Liver (tissue), 9 donors: ENCODE data around the gene ALS2CL. TPM values are rescaled to one million over a fixed set of nuclear protein-coding genes. Genes with fewer than 3 reads are reported as not detected.

Experiments
- DNase-seq: peaks from one replicate; pipeline ENCODE4 v3.0.0-alpha.2; 2017; ENCODE audit warnings: low spot score
- H3K27ac ChIP-seq, 2 donors: one replicate each; pipeline ENCODE4 v1.7.0; 2013; ENCODE audit warnings: inconsistent platforms in 2 of 2, low read length in 2 of 2, control low read depth in 1 of 2, low read depth in 1 of 2, mild to moderate bottlenecking in 1 of 2
- H3K27me3 ChIP-seq, 4 donors: one replicate each; pipeline versions ENCODE4 v1.6.1 to v1.7.0; 2013; ENCODE audit warnings: low read length in 3 of 4, inconsistent platforms in 1 of 4, mild to moderate bottlenecking in 1 of 4, moderate library complexity in 1 of 4; ENCODE audit not compliant: control insufficient read depth in 4 of 4, insufficient read depth in 4 of 4
- H3K36me3 ChIP-seq, 4 donors: one replicate each; pipeline versions ENCODE4 v1.6.1 to v1.7.0; 2013; ENCODE audit warnings: low read length in 3 of 4, mild to moderate bottlenecking in 3 of 4, low read depth in 1 of 4, moderate library complexity in 1 of 4; ENCODE audit not compliant: control insufficient read depth in 4 of 4, insufficient read depth in 3 of 4
- H3K4me1 ChIP-seq, 4 donors: one replicate each; pipeline versions ENCODE4 v1.6.1 to v1.7.0; 2013; ENCODE audit warnings: low read length in 3 of 4, mild to moderate bottlenecking in 3 of 4, moderate library complexity in 1 of 4; ENCODE audit not compliant: control insufficient read depth in 4 of 4, insufficient read depth in 4 of 4
- H3K4me3 ChIP-seq, 3 donors: one replicate each; pipeline versions ENCODE4 v1.6.1 to v1.7.0; 2013; ENCODE audit warnings: low read length in 3 of 3, control low read depth in 1 of 3, low read depth in 1 of 3, mild to moderate bottlenecking in 1 of 3
- H3K9ac ChIP-seq, 2 donors: one replicate each; pipeline ENCODE4 v1.7.0; 2013; ENCODE audit warnings: low read length in 2 of 2, mild to moderate bottlenecking in 2 of 2, moderate library complexity in 2 of 2, control low read depth in 1 of 2, low read depth in 1 of 2
- H3K9me3 ChIP-seq, 4 donors: one replicate each; pipeline versions ENCODE4 v1.6.1 to v1.7.0; 2013; ENCODE audit warnings: low read length in 3 of 4; ENCODE audit not compliant: control insufficient read depth in 4 of 4
- EGR1 ChIP-seq, 2 donors: IDR thresholded peaks; 2 replicates each; pipeline ENCODE4 v1.6.1; 2016 to 2018; ENCODE audit warnings: antibody characterized with exemption in 2 of 2, low read depth in 2 of 2
- FOXA2 ChIP-seq: IDR thresholded peaks from 2 replicates; pipeline ENCODE4 v1.6.1; 2016; ENCODE audit warnings: antibody characterized with exemption
- GABPA ChIP-seq, 2 donors: IDR thresholded peaks in 1 of 2; conservative IDR thresholded peaks in 1 of 2; 2 replicates each; pipeline ENCODE4 v1.6.1; 2016; ENCODE audit warnings: antibody characterized with exemption in 2 of 2, mild to moderate bottlenecking in 1 of 2, moderate library complexity in 1 of 2
- HNF4A ChIP-seq, 2 donors: conservative IDR thresholded peaks; 2 replicates each; pipeline ENCODE4 v1.6.1; 2016; ENCODE audit warnings: antibody characterized with exemption in 2 of 2, mild to moderate bottlenecking in 2 of 2
- JUND ChIP-seq, 2 donors: IDR thresholded peaks; 2 replicates each; pipeline ENCODE4 v1.6.1; 2016; ENCODE audit warnings: antibody characterized with exemption in 2 of 2
- NR2F2 ChIP-seq: IDR thresholded peaks from 2 replicates; pipeline ENCODE4 v1.6.1; 2016; ENCODE audit warnings: antibody characterized with exemption
- RAD21 ChIP-seq, 2 donors: IDR thresholded peaks; 2 replicates each; pipeline ENCODE4 v1.6.1; 2016; ENCODE audit warnings: antibody characterized with exemption in 2 of 2, mild to moderate bottlenecking in 2 of 2
- RXRA ChIP-seq, 2 donors: IDR thresholded peaks; 2 replicates each; pipeline ENCODE4 v1.6.1; 2017 to 2018; ENCODE audit warnings: antibody characterized with exemption in 2 of 2, mild to moderate bottlenecking in 1 of 2
- SP1 ChIP-seq: IDR thresholded peaks from 2 replicates; pipeline ENCODE4 v1.6.1; 2018; ENCODE audit warnings: antibody characterized with exemption, mild to moderate bottlenecking
- TAF1 ChIP-seq: conservative IDR thresholded peaks from 2 replicates; pipeline ENCODE4 v1.6.1; 2016; ENCODE audit warnings: antibody characterized with exemption, mild to moderate bottlenecking
- YY1 ChIP-seq: IDR thresholded peaks from 2 replicates; pipeline ENCODE4 v1.6.1; 2016; ENCODE audit warnings: antibody characterized with exemption, mild to moderate bottlenecking
- WGBS: extraction: QIAGEN DNeasy Blood & Tissue Kit; methylation state at CpG from one replicate; pipeline ENCODE4 v1.1.7; 2013; 5-methylcytosine and 5-hydroxymethylcytosine counted together
- polyA plus RNA-seq, 2 donors: library from polyadenylated mRNA; stranded (reverse) in 1 of 2; unstranded in 1 of 2; fragments of 200-250 nt in 1 of 2; fragments of >200 nt in 1 of 2; fragmentation: Nextera tagmentation in 1 of 2; extraction: Ambion mirVana in 1 of 2; gene quantifications; one replicate each; pipeline versions ENCODE4 v1.2.1 to v1.2.3, GENCODE V29; 2013 to 2015
- total RNA-seq, 2 donors: library from RNA; depleted of rRNA; stranded (reverse); fragments of >200 nt; gene quantifications; one replicate each; pipeline ENCODE4 v1.2.3, GENCODE V29; 2014
- TF ChIP-seq, protein P1 (sequence below): fragments of 150-350 bp; IDR thresholded peaks from 2 replicates; pipeline ENCODE4 v1.5.1; 2017; ENCODE audit warnings: improper control_type of control experiment, low read depth, low read length; ENCODE audit not compliant: missing input control
- TF ChIP-seq, protein P2 (sequence below): IDR thresholded peaks from 2 replicates; pipeline ENCODE4 v1.6.1; 2016; ENCODE audit warnings: antibody characterized with exemption
- donor health status: healthy.
- donor health status: healthy.
- donor health status: healthy.
- donor health status: healthy.
- donor health status: healthy.

The ALS2CL gene
- total and polyA plus RNA-seq, 4 donors: 0.51 to 22.9 (median 5.7) TPM

DNA sequence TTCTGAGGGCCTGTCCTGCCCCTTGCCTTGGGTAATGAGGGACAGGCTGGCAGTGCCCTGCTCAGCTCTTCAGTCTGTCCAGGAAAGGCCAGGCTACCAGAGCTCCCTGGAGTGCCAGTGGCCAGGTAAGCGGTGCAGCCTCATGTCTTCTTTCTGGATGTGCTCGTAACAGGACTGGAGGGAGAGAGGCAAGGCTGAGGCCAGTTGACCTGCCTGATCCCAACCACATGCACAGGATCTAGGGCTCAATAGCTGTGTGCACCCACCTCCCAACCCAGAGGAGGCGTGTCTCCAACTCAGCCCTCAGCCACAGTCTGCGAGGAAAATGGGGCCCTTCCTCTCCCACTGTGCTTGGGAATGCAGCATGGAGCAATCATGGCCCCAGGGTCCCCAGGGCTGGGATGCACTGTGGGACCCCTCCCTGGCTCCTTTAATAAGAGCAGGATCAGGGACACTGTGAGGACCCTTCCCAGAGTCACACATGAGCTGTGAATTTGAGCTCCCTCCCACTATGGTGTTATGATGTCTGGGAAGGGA lies 22.5 kb downstream of the ALS2CL start (continued):
- no peak for TF ChIP-seq JUND (IDR thresholded peaks at IDR 0.05)
- TF ChIP-seq, protein P1, sequence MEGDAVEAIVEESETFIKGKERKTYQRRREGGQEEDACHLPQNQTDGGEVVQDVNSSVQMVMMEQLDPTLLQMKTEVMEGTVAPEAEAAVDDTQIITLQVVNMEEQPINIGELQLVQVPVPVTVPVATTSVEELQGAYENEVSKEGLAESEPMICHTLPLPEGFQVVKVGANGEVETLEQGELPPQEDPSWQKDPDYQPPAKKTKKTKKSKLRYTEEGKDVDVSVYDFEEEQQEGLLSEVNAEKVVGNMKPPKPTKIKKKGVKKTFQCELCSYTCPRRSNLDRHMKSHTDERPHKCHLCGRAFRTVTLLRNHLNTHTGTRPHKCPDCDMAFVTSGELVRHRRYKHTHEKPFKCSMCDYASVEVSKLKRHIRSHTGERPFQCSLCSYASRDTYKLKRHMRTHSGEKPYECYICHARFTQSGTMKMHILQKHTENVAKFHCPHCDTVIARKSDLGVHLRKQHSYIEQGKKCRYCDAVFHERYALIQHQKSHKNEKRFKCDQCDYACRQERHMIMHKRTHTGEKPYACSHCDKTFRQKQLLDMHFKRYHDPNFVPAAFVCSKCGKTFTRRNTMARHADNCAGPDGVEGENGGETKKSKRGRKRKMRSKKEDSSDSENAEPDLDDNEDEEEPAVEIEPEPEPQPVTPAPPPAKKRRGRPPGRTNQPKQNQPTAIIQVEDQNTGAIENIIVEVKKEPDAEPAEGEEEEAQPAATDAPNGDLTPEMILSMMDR: no peak
- TF ChIP-seq EGR1 (IDR thresholded peaks at IDR 0.05; ENCODE audit: low read depth in 2 of 2): no peak
- TF ChIP-seq RXRA (IDR thresholded peaks at IDR 0.05): no peak
- no peak for TF ChIP-seq RAD21 (IDR thresholded peaks at IDR 0.05)
- TF ChIP-seq YY1: no peak
- TF ChIP-seq FOXA2: no peak
- TF ChIP-seq HNF4A (conservative IDR thresholded peaks at IDR 0.05): no peak
- no peak for TF ChIP-seq GABPA (IDR thresholded peaks at IDR 0.05 in 1 of 2, conservative IDR thresholded peaks at IDR 0.05 in 1 of 2)
- TF ChIP-seq, protein P2, sequence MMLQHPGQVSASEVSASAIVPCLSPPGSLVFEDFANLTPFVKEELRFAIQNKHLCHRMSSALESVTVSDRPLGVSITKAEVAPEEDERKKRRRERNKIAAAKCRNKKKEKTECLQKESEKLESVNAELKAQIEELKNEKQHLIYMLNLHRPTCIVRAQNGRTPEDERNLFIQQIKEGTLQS: no peak

DNA sequence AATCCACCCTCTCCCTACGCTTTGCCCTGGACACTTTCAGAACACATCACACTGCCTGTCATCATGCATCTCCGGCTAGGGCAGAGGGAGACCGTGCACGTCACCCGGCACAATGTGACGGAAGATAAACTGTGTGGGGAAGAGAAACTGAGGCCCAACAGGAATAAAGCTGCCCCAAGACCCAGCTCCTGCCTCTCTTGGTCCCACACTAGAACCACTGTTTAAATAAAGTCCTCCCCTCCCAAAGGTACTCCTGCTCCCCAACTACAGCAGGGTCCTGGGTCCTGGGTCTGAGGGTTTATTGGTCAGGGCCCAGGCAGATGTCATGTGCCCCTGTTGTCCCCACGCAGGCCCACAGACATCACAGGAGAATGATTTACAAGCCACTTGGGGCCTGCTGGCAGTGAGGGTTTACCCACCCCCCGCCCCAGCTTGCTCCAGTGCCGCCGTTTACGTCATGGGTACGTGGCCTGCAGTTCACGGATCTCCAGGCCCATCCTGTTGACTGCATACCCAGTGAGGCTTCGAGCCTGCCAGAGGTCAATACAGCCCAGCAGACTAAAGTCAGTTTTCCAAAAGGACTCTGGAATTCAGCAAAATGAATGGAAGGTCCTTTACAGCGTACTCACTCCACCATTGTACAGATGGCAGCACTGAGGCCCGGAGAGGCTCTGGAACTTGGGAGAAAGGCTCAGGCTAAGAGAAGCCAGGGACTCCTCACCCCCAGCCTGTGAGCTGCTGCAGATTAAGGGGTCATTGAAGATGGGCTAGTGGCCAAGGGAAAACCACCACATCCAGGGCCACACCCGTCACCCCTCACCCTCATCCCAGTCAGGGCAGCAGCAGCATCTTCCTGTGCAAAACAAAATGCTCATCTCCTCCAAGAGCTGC lies 23.2 kb downstream of the ALS2CL start:
- no peaks in the 10 kb centered on the region for H3K9me3 ChIP-seq
- no peak for DNase-seq
- no peak overlapping the region for H3K27ac ChIP-seq
- H3K4me3 ChIP-seq: no peak overlapping the region
- WGBS: 86% methylated on average over 17 of the region's 17 CpGs
- no peak overlapping the region for H3K9ac ChIP-seq
- peaks cover 0 to 8% (median 4%) of the 10 kb centered on the region in 4 donors for H3K36me3 ChIP-seq
- H3K27me3 ChIP-seq: no peaks in the 10 kb centered on the region
- no peak for TF ChIP-seq TAF1
- TF ChIP-seq RAD21 (IDR thresholded peaks at IDR 0.05): no peak
- no peak for TF ChIP-seq YY1
- TF ChIP-seq, protein P2: no peak
- no peak for TF ChIP-seq RXRA (IDR thresholded peaks at IDR 0.05)
- TF ChIP-seq JUND (IDR thresholded peaks at IDR 0.05): no peak
- no peak for TF ChIP-seq NR2F2
- TF ChIP-seq SP1: no peak
- TF ChIP-seq, protein P1: no peak
- TF ChIP-seq GABPA (IDR thresholded peaks at IDR 0.05 in 1 of 2, conservative IDR thresholded peaks at IDR 0.05 in 1 of 2): no peak
- peaks cover 2 to 21% (median 14%) of the 10 kb centered on the region in 4 donors for H3K4me1 ChIP-seq
